Mesothelial cell of epicardium (in vitro differentiated cells): ENCODE measurements around the gene DHRSX. TPM values are rescaled to one million over a fixed set of nuclear protein-coding genes. Genes with fewer than 3 reads are reported as not detected.

Experiments
- DNase-seq, 2 experiments: peaks; one replicate each; pipeline ENCODE4 v3.0.0; 2021; ENCODE audit warnings: low spot score in 2 of 2; ENCODE audit not compliant: unreplicated experiment in 2 of 2
- H3K27ac Mint-ChIP-seq: 2 replicates; pipeline ENCODE4 v1.8.0; 2021; ENCODE audit warnings: mixed read lengths
- H3K27me3 Mint-ChIP-seq: 2 replicates; pipeline ENCODE4 v1.8.0; 2021; ENCODE audit warnings: low read depth, mixed read lengths
- H3K36me3 Mint-ChIP-seq: 2 replicates; pipeline ENCODE4 v1.8.0; 2021; ENCODE audit warnings: mixed read lengths
- H3K4me1 Mint-ChIP-seq: 2 replicates; pipeline ENCODE4 v1.8.0; 2021; ENCODE audit warnings: mixed read lengths
- H3K4me3 Mint-ChIP-seq: 2 replicates; pipeline ENCODE4 v1.8.0; 2021; ENCODE audit warnings: mild to moderate bottlenecking, moderate library complexity, mixed read lengths
- H3K9me3 Mint-ChIP-seq: 2 replicates; pipeline ENCODE4 v1.8.0; 2021; ENCODE audit warnings: mixed read lengths
- total RNA-seq: library from RNA; stranded (reverse); gene quantifications from 3 replicates; pipeline ENCODE4 v1.2.1, GENCODE V29; 2021
- TF ChIP-seq, protein P1 (sequence below): fragments of 200-600 bp; sonication (generic); IDR thresholded peaks from one replicate; pipeline ENCODE4 v1.5.0; 2021; ENCODE audit warnings: antibody characterized with exemption; ENCODE audit not compliant: unreplicated experiment

DHRSX gene
- total RNA-seq, 1 donor from 2014 or later = 43.5 TPM

DNA sequence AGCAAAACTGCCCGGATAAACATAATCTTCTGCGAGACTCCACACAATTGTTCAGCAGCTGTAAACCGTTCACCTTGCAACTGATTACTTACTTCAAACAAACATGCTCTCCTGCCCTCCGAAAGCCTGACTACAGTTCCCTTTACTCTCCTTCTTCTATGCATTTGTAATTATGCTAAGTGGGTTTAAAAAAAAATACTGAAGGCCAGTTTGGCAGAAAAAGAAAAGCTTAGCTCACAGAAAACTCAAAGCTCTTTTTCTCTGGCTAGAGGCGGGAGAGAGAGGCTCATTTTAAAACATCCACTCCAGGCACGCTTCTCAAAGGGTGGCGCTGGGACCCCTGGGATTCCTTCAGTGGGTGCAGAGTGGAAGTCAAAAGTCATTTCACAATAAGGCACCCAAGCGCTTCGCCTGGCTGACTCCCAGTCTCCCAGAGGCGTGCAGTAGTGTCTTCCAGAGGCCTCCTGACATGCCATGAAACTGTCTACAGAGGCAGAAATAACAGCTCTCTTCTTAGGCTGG is 1.9 kb downstream of the DHRSX start:
- no peaks in the 10 kb centered on the region for H3K9me3 Mint-ChIP-seq
- peak overlapping the region; percentile 87 for H3K27ac Mint-ChIP-seq
- no peaks in the 10 kb centered on the region for H3K27me3 Mint-ChIP-seq
- H3K4me3 Mint-ChIP-seq = peak overlapping the region; percentile 76
- peaks cover 35% of the 10 kb centered on the region for H3K4me1 Mint-ChIP-seq
- no peaks in the 10 kb centered on the region for H3K36me3 Mint-ChIP-seq
- TF ChIP-seq, protein P1, sequence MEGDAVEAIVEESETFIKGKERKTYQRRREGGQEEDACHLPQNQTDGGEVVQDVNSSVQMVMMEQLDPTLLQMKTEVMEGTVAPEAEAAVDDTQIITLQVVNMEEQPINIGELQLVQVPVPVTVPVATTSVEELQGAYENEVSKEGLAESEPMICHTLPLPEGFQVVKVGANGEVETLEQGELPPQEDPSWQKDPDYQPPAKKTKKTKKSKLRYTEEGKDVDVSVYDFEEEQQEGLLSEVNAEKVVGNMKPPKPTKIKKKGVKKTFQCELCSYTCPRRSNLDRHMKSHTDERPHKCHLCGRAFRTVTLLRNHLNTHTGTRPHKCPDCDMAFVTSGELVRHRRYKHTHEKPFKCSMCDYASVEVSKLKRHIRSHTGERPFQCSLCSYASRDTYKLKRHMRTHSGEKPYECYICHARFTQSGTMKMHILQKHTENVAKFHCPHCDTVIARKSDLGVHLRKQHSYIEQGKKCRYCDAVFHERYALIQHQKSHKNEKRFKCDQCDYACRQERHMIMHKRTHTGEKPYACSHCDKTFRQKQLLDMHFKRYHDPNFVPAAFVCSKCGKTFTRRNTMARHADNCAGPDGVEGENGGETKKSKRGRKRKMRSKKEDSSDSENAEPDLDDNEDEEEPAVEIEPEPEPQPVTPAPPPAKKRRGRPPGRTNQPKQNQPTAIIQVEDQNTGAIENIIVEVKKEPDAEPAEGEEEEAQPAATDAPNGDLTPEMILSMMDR = no peak
- no peak for DNase-seq

- Mint-ChIP-seq H3K27ac (peak overlapping the region; percentile 87), H3K4me3 (peak overlapping the region; percentile 76), H3K27me3 (no peaks in the 10 kb centered on the region), H3K9me3 (no peaks in the 10 kb centered on the region), H3K4me1 (peaks cover 35% of the 10 kb centered on the region), H3K36me3 (no peaks in the 10 kb centered on the region)
- DNase-seq = no peak
- TF ChIP-seq, protein P1 = no peak
Measured at GRCh38 chrX:2497961-2498780, 2.6 kb downstream of the DHRSX start.

- Mint-ChIP-seq H3K27ac (peak overlapping the region; percentile 47), H3K27me3 (no peaks in the 10 kb centered on the region)
- DNase-seq = no peak
Measured at GRCh38 chrX:2495595-2495994, 5.2 kb downstream of the DHRSX start.

DNA sequence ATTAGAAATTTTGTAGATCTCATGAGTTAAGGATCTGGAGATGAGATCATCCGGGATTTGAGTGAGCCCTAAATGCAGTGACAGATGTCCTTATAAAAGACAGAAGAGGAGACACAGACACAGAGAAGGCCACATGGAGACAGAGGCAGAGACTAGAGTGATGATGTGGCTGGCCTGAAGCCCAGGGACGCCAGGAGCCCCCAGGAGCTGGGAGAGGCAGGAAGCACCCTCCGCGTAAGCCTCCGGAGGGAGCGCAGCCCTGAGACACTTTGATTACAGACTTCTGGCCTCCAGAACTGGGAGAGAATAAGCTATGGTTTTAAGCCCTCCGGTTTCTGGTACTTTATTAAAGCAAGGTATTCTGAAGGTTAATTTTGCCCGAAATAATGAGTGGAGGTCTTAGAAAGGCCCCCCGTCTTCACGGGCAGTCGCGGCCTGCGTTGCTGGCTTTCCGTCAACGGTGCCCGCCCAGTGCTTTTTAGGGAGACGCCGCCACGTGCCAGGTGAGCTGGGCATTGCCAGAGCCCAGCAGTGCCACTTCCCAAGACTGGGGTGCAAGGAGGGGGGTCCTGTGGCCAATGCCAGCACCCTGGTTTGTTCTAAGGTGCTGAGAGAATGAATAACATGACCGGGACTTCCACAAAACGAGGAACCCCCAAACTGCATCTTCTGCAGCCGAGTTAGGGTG is 8.1 kb downstream of the DHRSX start:
- no peaks in the 10 kb centered on the region for H3K9me3 Mint-ChIP-seq
- peaks cover 8% of the 10 kb centered on the region for H3K4me1 Mint-ChIP-seq
- no peak for DNase-seq
- peak overlapping the region; percentile 37 for H3K27ac Mint-ChIP-seq
- TF ChIP-seq, protein P1 = no peak
- no peaks in the 10 kb centered on the region for H3K27me3 Mint-ChIP-seq
- H3K36me3 Mint-ChIP-seq = peaks cover 40% of the 10 kb centered on the region
- H3K4me3 Mint-ChIP-seq = no peak overlapping the region

More at GRCh38 chrX:2495595-2495994, 5.2 kb downstream of the DHRSX start:
- Mint-ChIP-seq H3K4me3 (no peak overlapping the region), H3K4me1 (peaks cover 29% of the 10 kb centered on the region), H3K9me3 (no peaks in the 10 kb centered on the region), H3K36me3 (peaks cover 16% of the 10 kb centered on the region)
- TF ChIP-seq, protein P1 = no peak

GRCh38 chrX:2490634-2491033 is 10.1 kb downstream of the DHRSX start:
- Mint-ChIP-seq H3K4me1 (peaks cover 3% of the 10 kb centered on the region), H3K36me3 (peaks cover 51% of the 10 kb centered on the region), H3K27me3 (no peaks in the 10 kb centered on the region), H3K4me3 (no peak overlapping the region), H3K9me3 (no peaks in the 10 kb centered on the region), H3K27ac (no peak overlapping the region)
- TF ChIP-seq, protein P1 = no peak
- no peak for DNase-seq
